PC-3 (cell line): ENCODE data around the gene RBMX. TPM values are rescaled to one million over a fixed set of nuclear protein-coding genes. Genes with fewer than 3 reads are reported as not detected.

ENCODE experiments used
- ATAC-seq: fragments of 200-7000 bp; cut with Tn5 transposase; 2 replicates; pipeline ENCODE4 v1.9.1; 2020; ENCODE audit warnings: mild to moderate bottlenecking, moderate library complexity
- BruUV-seq: library from RNA; stranded (reverse); fragments of 400-500 nt; replicated peaks from 2 replicates; lab custom pipeline; 2021; lab: Mats Ljungman, UMichigan
- CTCF ChIA-PET: fragments of 300-600 bp; sonication (Branson Sonifier 250); formaldehyde crosslinking; loops from one replicate; lab custom pipeline; 2022; ENCODE audit warnings: antibody characterized with exemption; lab: Charles Lee
- POLR2A ChIA-PET: fragments of 300-600 bp; sonication (Branson Sonifier 250); formaldehyde crosslinking; loops from one replicate; lab custom pipeline; 2022; ENCODE audit warnings: antibody characterized with exemption; ENCODE audit not compliant: unreplicated experiment; lab: Charles Lee
- DNase-seq: peaks from one replicate; pipeline ENCODE4 v3.0.0-alpha.2; 2015
- H2AFZ ChIP-seq: fragments of 300-600 bp; sonication (generic); 2 replicates; pipeline ENCODE4 v1.6.0; 2016; ENCODE audit warnings: antibody characterized with exemption, low read length
- H3F3A ChIP-seq: fragments of 300-600 bp; sonication (generic); one replicate; pipeline ENCODE4 v1.6.0; 2017; ENCODE audit warnings: antibody characterized with exemption, low read length, control low read depth, mild to moderate bottlenecking; ENCODE audit not compliant: unreplicated experiment
- H3K27ac ChIP-seq: fragments of 300-600 bp; sonication (generic); 2 replicates; pipeline ENCODE4 v1.5.1; 2016; ENCODE audit warnings: mild to moderate bottlenecking, low read length
- H3K27me3 ChIP-seq: fragments of 300-600 bp; sonication (generic); 2 replicates; pipeline ENCODE4 v1.6.1; 2016; ENCODE audit warnings: low read length, mixed read lengths
- H3K36me3 ChIP-seq: fragments of 300-600 bp; sonication (generic); 2 replicates; pipeline ENCODE4 v1.6.1; 2016; ENCODE audit warnings: low read depth, mixed run types, low read length, mixed read lengths
- H3K4me1 ChIP-seq: fragments of 300-600 bp; sonication (generic); 2 replicates; pipeline ENCODE4 v1.5.1; 2016; ENCODE audit warnings: low read length; ENCODE audit not compliant: insufficient read depth
- H3K4me2 ChIP-seq: fragments of 300-600 bp; sonication (generic); 2 replicates; pipeline ENCODE4 v1.6.0; 2016; ENCODE audit warnings: low read length
- H3K4me3 ChIP-seq: fragments of 300-600 bp; sonication (generic); 2 replicates; pipeline ENCODE4 v1.5.1; 2016; ENCODE audit warnings: mild to moderate bottlenecking, low read length, mixed read lengths
- H3K79me2 ChIP-seq: fragments of 300-600 bp; sonication (generic); 2 replicates; pipeline ENCODE4 v1.6.1; 2017; ENCODE audit warnings: low read length, mixed read lengths
- H3K9ac ChIP-seq: fragments of 300-600 bp; sonication (generic); 2 replicates; pipeline ENCODE4 v1.6.0; 2016; ENCODE audit warnings: mild to moderate bottlenecking, low read length
- H3K9me2 ChIP-seq: fragments of 300-600 bp; sonication (generic); replicated peaks from 2 replicates; pipeline ENCODE4 v1.6.1; 2016; ENCODE audit warnings: mixed run types, low read length, mixed read lengths
- H3K9me3 ChIP-seq: fragments of 300-600 bp; sonication (generic); 2 replicates; pipeline ENCODE4 v1.6.1; 2016; ENCODE audit warnings: low read length, mixed read lengths
- H4K20me1 ChIP-seq: fragments of 300-600 bp; sonication (generic); 2 replicates; pipeline ENCODE4 v1.6.1; 2016; ENCODE audit warnings: low read length, mixed read lengths
- EZH2 ChIP-seq: fragments of 300-600 bp; sonication (generic); IDR thresholded peaks from one replicate; pipeline ENCODE4 v1.6.1; 2017; ENCODE audit warnings: antibody characterized with exemption, mild to moderate bottlenecking, low read length; ENCODE audit not compliant: unreplicated experiment
- EZH2phosphoT487 ChIP-seq: fragments of 300-600 bp; sonication (generic); IDR thresholded peaks from 2 replicates; pipeline ENCODE4 v1.6.1; 2018; ENCODE audit warnings: mild to moderate bottlenecking, antibody characterized with exemption, low read length, borderline replicate concordance
- intact Hi-C: fragments of 100-400 bp; cut with micrococcal nuclease; formaldehyde crosslinking; loops from 2 replicates; pipeline ENCODE4 v1.9.0; 2023
- total RNA-seq: library from RNA; depleted of rRNA; stranded (reverse); fragments of >200 nt; gene quantifications from 2 replicates; pipeline ENCODE4 v1.2.3, GENCODE V29; 2014
- TF ChIP-seq, protein P1 (sequence below): fragments of 300-600 bp; sonication (generic); conservative IDR thresholded peaks from 2 replicates; pipeline ENCODE4 v1.5.1; 2017; ENCODE audit warnings: antibody characterized with exemption, low read depth, mild to moderate bottlenecking, low read length

RBMX gene
- total RNA-seq, 1 experiment from 2014 or later: 288 TPM

DNA sequence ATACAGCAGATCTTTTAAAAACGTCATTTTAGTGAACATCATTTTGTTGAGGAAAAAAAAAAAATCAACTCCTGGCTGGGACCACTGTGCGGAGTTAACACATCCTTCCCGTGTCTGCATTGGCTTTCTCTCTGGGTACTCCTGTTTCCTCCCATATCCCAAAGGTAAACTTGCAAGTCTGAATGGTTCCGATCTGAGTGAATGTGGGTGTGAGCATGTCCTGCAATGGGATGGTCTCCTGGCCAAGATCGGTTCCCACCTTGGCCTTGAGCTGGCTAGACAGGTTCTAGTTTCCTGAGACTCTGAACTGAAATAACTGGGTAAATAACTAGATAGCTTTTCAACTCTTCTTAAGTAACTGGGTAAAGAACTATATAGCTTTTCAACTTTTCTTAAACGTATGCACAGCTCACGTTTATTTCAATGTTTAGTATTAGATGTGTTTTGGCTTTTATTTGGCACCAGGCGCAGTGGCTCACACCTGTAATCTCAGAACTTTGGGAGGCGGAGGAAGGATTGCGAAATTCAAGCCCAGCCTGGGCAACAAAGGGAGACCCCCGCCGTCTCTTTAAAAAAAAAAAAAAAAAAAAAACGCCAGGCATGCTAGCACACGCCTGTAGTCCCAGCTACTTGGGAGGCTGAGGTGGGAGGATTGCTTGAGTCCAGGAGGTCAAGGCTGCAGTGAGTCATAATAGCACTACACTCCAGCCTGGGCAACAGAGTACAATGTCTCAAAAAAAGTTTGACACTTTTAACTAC lies 14.0 kb downstream of the RBMX start:
- Histone ChIP-seq H4K20me1 (0 out of 2 replicates have a peak, but pooled peaks cover 11% of the 10 kb centered on the region), H3K9ac (no peak overlapping the region), H3K36me3 (peaks cover 51% of the 10 kb centered on the region), H3K27ac (no peak overlapping the region), H3K27me3 (no peaks in the 10 kb centered on the region), H3K4me2 (no peak overlapping the region), H3K79me2 (peaks cover 16% of the 10 kb centered on the region), H3F3A (no peaks in the 10 kb centered on the region), H3K9me2 (no peaks in the 10 kb centered on the region), H3K4me3 (no peak overlapping the region), H2AFZ (no peak overlapping the region), H3K9me3 (no peaks in the 10 kb centered on the region), H3K4me1 (no peaks in the 10 kb centered on the region)
- no TSS peak for BruUV-seq
- intact Hi-C loops: loop anchor here (5.0 to 10.0 kb wide), 2 partner anchors 61 to 152 kb away; no protein-coding TSS in a partner anchor
- ATAC-seq (no peak), DNase-seq (no peak)
- ChIA-PET POLR2A (no interaction called here), CTCF (interaction anchor here (0.7 to 0.8 kb wide), 3 partner anchors 14 to 457 kb away, joined by 3 to 11 read pairs (median 4); partner anchors contain the start of gene RBMX)
- TF ChIP-seq EZH2 (no peak), EZH2phosphoT487 (no peak)
- TF ChIP-seq, protein P1, sequence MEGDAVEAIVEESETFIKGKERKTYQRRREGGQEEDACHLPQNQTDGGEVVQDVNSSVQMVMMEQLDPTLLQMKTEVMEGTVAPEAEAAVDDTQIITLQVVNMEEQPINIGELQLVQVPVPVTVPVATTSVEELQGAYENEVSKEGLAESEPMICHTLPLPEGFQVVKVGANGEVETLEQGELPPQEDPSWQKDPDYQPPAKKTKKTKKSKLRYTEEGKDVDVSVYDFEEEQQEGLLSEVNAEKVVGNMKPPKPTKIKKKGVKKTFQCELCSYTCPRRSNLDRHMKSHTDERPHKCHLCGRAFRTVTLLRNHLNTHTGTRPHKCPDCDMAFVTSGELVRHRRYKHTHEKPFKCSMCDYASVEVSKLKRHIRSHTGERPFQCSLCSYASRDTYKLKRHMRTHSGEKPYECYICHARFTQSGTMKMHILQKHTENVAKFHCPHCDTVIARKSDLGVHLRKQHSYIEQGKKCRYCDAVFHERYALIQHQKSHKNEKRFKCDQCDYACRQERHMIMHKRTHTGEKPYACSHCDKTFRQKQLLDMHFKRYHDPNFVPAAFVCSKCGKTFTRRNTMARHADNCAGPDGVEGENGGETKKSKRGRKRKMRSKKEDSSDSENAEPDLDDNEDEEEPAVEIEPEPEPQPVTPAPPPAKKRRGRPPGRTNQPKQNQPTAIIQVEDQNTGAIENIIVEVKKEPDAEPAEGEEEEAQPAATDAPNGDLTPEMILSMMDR: no peak

DNA sequence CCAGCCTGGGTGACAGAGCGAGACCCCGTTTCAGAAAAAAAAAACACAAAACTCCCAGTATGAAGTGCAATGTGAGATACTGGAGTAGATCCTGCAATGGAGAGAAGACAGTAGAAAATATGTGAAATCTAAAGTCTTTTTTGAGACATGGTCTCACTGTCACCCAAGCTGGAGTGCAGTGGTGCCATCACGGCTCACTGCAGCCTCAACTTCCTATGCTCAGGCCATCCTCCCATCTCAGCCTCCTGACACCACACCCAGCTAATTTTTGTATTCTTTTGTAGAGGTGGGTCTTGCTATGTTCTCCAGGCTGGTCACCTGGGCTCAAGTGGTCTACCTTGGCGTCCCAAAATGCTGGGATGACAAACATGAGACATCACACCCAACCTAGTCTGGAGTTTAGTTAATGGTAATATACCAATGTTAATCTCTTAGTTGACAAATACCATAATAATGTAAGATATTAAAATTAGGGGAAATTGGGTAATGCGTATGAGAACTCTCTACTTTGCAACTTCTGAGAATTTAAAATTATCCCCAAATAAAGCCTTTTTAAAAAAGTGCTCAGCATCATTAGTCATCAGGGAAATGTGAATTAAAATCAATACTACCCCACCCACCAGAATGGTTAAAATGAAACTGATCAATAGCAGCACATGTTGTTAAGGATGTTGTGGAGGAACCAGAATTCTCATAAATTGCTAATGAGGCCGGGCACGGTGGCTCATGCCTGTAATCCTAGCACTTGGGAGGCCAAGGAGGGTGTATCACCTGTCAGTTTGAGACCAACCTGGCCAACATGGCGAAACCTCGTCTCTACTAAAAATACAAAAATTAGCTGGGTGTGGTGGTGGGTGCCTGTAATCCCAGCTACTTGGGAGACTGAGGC lies 15.0 kb downstream of the RBMX start:
- Histone ChIP-seq H3K36me3 (peaks cover 50% of the 10 kb centered on the region), H3K27me3 (no peaks in the 10 kb centered on the region), H3K4me1 (no peaks in the 10 kb centered on the region), H3K9me3 (no peaks in the 10 kb centered on the region), H4K20me1 (0 out of 2 replicates have a peak, but pooled peaks cover 11% of the 10 kb centered on the region), H3K9ac (no peak overlapping the region), H3K27ac (no peak overlapping the region), H2AFZ (no peak overlapping the region), H3F3A (no peaks in the 10 kb centered on the region), H3K4me3 (no peak overlapping the region), H3K4me2 (no peak overlapping the region), H3K79me2 (peaks cover 16% of the 10 kb centered on the region), H3K9me2 (no peaks in the 10 kb centered on the region)
- intact Hi-C loops: loop anchor here (5.0 to 10.0 kb wide), 2 partner anchors 62 to 151 kb away; no protein-coding TSS in a partner anchor
- BruUV-seq: no TSS peak
- TF ChIP-seq EZH2 (no peak), EZH2phosphoT487 (no peak)
- TF ChIP-seq, protein P1: no peak
- POLR2A ChIA-PET: no interaction called here
- DNase-seq (no peak), ATAC-seq (no peak)
- CTCF ChIA-PET: no interaction called here
